H1 (cell line): ENCODE data around the gene LLGL2. TPM values are rescaled to one million over a fixed set of nuclear protein-coding genes. Genes with fewer than 3 reads are reported as not detected.

ENCODE experiments used
- CTCF ChIA-PET: fragments of 300-600 bp; sonication (Branson Sonifier 250); formaldehyde crosslinking; loops from one replicate; lab custom pipeline; 2021; ENCODE audit not compliant: partially characterized antibody; lab: Charles Lee
- POLR2A ChIA-PET: fragments of 300-600 bp; sonication (Branson Sonifier 250); formaldehyde crosslinking; loops from one replicate; lab custom pipeline; 2021; ENCODE audit warnings: inconsistent platforms; ENCODE audit not compliant: partially characterized antibody; lab: Charles Lee
- DNase-seq, 2 experiments: peaks; one replicate each; pipeline versions ENCODE4 v3.0.0 to v3.0.0-alpha.2; 2010 to 2022; ENCODE audit warnings: low spot score in 2 of 2, low read depth in 1 of 2, mixed read lengths in 1 of 2
- FAIRE-seq: peaks from 2 replicates; lab custom pipeline; 2011; peaks lifted over from hg19 to GRCh38; lab: Jason Lieb, UNC
- H2AFZ ChIP-seq: 2 replicates; pipeline ENCODE4 v1.8.1; 2012; ENCODE audit warnings: low read length, inconsistent platforms
- H2AK5ac ChIP-seq: 2 replicates; pipeline ENCODE4 v1.6.1; 2013; ENCODE audit warnings: low read depth, low read length
- H2BK120ac ChIP-seq: replicated peaks from 2 replicates; pipeline ENCODE3; 2013; ENCODE audit warnings: low read depth, low read length, inconsistent platforms
- H2BK12ac ChIP-seq: 2 replicates; pipeline ENCODE4 v1.6.1; 2013; ENCODE audit warnings: low read depth, low read length
- H2BK15ac ChIP-seq: 2 replicates; pipeline ENCODE4 v1.6.1; 2013; ENCODE audit warnings: low read length
- H2BK20ac ChIP-seq: 2 replicates; pipeline ENCODE4 v1.6.1; 2013; ENCODE audit warnings: low read length
- H2BK5ac ChIP-seq: 2 replicates; pipeline ENCODE4 v1.6.1; 2013; ENCODE audit warnings: low read depth, low read length
- H3K14ac ChIP-seq: 2 replicates; pipeline ENCODE4 v1.6.1; 2013; ENCODE audit warnings: inconsistent platforms; ENCODE audit not compliant: insufficient read length
- H3K18ac ChIP-seq: 2 replicates; pipeline ENCODE4 v1.6.1; 2013; ENCODE audit warnings: low read length; ENCODE audit errors: extremely low read depth
- H3K23ac ChIP-seq: 2 replicates; pipeline ENCODE4 v1.6.1; 2013; ENCODE audit warnings: inconsistent platforms; ENCODE audit not compliant: insufficient read length
- H3K23me2 ChIP-seq: 2 replicates; pipeline ENCODE4 v1.6.1; 2013; ENCODE audit warnings: low read depth, low read length
- H3K27ac ChIP-seq: 2 replicates; pipeline ENCODE4 v1.6.1; 2011; ENCODE audit warnings: low read depth, low read length, inconsistent platforms
- H3K27me3 ChIP-seq, 4 experiments: replicated peaks in 1 of 4; 1 replicate in 1 of 4; 2 replicates in 3 of 4; pipeline versions ENCODE4 v1.6.1 to v1.8.1; 2011 to 2013; ENCODE audit warnings: low read length in 3 of 4, mild to moderate bottlenecking in 3 of 4, inconsistent platforms in 2 of 4, mixed read lengths in 2 of 4, moderate library complexity in 1 of 4; ENCODE audit not compliant: control insufficient read depth in 3 of 4, insufficient read depth in 3 of 4; ENCODE audit errors: extremely low read depth in 1 of 4
- H3K36me3 ChIP-seq, 4 experiments: 2 replicates each; pipeline versions ENCODE4 v1.6.1 to v1.8.1; 2011 to 2013; ENCODE audit warnings: mild to moderate bottlenecking in 4 of 4, low read length in 3 of 4, moderate library complexity in 2 of 4, control low read depth in 1 of 4, inconsistent platforms in 1 of 4; ENCODE audit not compliant: insufficient read depth in 4 of 4, control insufficient read depth in 2 of 4
- H3K4ac ChIP-seq: replicated peaks from 2 replicates; pipeline ENCODE3; 2013; ENCODE audit warnings: low read length, low read depth, mixed read lengths, inconsistent platforms; ENCODE audit not compliant: insufficient read length
- H3K4me1 ChIP-seq, 4 experiments: replicated peaks in 1 of 4; 1 replicate in 1 of 4; 2 replicates in 3 of 4; pipeline versions ENCODE4 v1.6.1 to v1.8.1; 2011 to 2013; ENCODE audit warnings: low read length in 3 of 4, inconsistent platforms in 2 of 4, mixed read lengths in 1 of 4; ENCODE audit not compliant: insufficient read depth in 4 of 4, control insufficient read depth in 3 of 4
- H3K4me2 ChIP-seq, 2 experiments: 2 replicates each; pipeline versions ENCODE4 v1.6.1 to v1.8.1; 2011 to 2013; ENCODE audit warnings: low read depth in 2 of 2, low read length in 2 of 2, control low read depth in 1 of 2, inconsistent platforms in 1 of 2, mild to moderate bottlenecking in 1 of 2; ENCODE audit not compliant: insufficient read depth in 1 of 2
- H3K4me3 ChIP-seq, 4 experiments: fragments of 200-600, 300-600 bp in 1 of 4; sonication (generic), shearing (Covaris generic), sonication (Bioruptor Twin) in 1 of 4; 2 replicates each; pipeline versions ENCODE4 v1.5.1 to v1.8.1; 2011 to 2016; ENCODE audit warnings: low read length in 4 of 4, low read depth in 3 of 4, control low read depth in 2 of 4, inconsistent platforms in 2 of 4, mild to moderate bottlenecking in 2 of 4, mixed read lengths in 1 of 4, moderate library complexity in 1 of 4; ENCODE audit not compliant: insufficient read depth in 2 of 4; ENCODE audit errors: extremely low read depth in 1 of 4
- H3K56ac ChIP-seq: replicated peaks from 2 replicates; pipeline ENCODE3; 2013; ENCODE audit warnings: low read depth, mild to moderate bottlenecking, mixed read lengths, low read length, inconsistent platforms; ENCODE audit not compliant: insufficient read length
- H3K79me1 ChIP-seq: 2 replicates; pipeline ENCODE4 v1.6.1; 2013; ENCODE audit warnings: low read depth, low read length, control low read depth
- H3K79me2 ChIP-seq, 2 experiments: 2 replicates each; pipeline versions ENCODE4 v1.6.1 to v1.8.1; 2012 to 2013; ENCODE audit warnings: low read length in 2 of 2, mild to moderate bottlenecking in 2 of 2, inconsistent platforms in 1 of 2; ENCODE audit not compliant: insufficient read depth in 2 of 2, control insufficient read depth in 1 of 2
- H3K9ac ChIP-seq, 4 experiments: replicated peaks in 1 of 4; 1 replicate in 1 of 4; 2 replicates in 3 of 4; pipeline versions ENCODE4 v1.6.1 to v1.8.1; 2011 to 2013; ENCODE audit warnings: low read depth in 3 of 4, low read length in 3 of 4, control low read depth in 2 of 4, mild to moderate bottlenecking in 2 of 4, moderate library complexity in 2 of 4, inconsistent platforms in 1 of 4; ENCODE audit errors: extremely low read depth in 1 of 4
- H3K9me3 ChIP-seq, 2 experiments: 2 replicates each; pipeline versions ENCODE4 v1.6.1 to v1.8.1; 2012 to 2013; ENCODE audit warnings: mild to moderate bottlenecking in 2 of 2, moderate library complexity in 2 of 2, control low read depth in 1 of 2, inconsistent platforms in 1 of 2, low read depth in 1 of 2, low read length in 1 of 2, mixed read lengths in 1 of 2; ENCODE audit not compliant: insufficient read depth in 2 of 2
- H4K20me1 ChIP-seq, 2 experiments: replicated peaks in 1 of 2; 2 replicates each; pipeline versions ENCODE3 to v1.8.1; 2011 to 2013; ENCODE audit warnings: inconsistent platforms in 2 of 2, low read length in 2 of 2, mild to moderate bottlenecking in 1 of 2; ENCODE audit not compliant: insufficient read depth in 2 of 2, control insufficient read depth in 1 of 2
- H4K5ac ChIP-seq: 2 replicates; pipeline ENCODE4 v1.6.1; 2013; ENCODE audit warnings: low read length, low read depth, mixed read lengths, inconsistent platforms; ENCODE audit not compliant: insufficient read length
- H4K8ac ChIP-seq: 2 replicates; pipeline ENCODE4 v1.8.0; 2013; ENCODE audit warnings: mild to moderate bottlenecking, moderate library complexity, low read length, inconsistent platforms; ENCODE audit not compliant: insufficient read depth; ENCODE audit errors: extremely low read depth
- H4K91ac ChIP-seq: replicated peaks from 2 replicates; pipeline ENCODE3; 2013; ENCODE audit warnings: low read length, mixed read lengths, inconsistent platforms; ENCODE audit not compliant: insufficient read length
- CREB1 ChIP-seq: IDR thresholded peaks from 2 replicates; pipeline ENCODE4 v1.6.1; 2012; ENCODE audit warnings: inconsistent platforms
- CTCF ChIP-seq, 3 experiments: IDR thresholded peaks; 1 replicate in 2 of 3; 2 replicates in 1 of 3; pipeline versions ENCODE4 v1.5.1 to v1.6.1; 2011; ENCODE audit warnings: low read length in 3 of 3, mild to moderate bottlenecking in 3 of 3, inconsistent platforms in 2 of 3, low read depth in 1 of 3, moderate library complexity in 1 of 3; ENCODE audit not compliant: insufficient read depth in 1 of 3; ENCODE audit errors: control extremely low read depth in 1 of 3
- E2F6 ChIP-seq: IDR thresholded peaks from 2 replicates; pipeline ENCODE4 v1.6.1; 2012; ENCODE audit warnings: inconsistent platforms
- GABPA ChIP-seq: IDR thresholded peaks from 2 replicates; pipeline ENCODE4 v1.6.1; 2011; ENCODE audit warnings: mild to moderate bottlenecking, low read length, moderate library complexity, borderline replicate concordance; ENCODE audit not compliant: insufficient read depth
- RAD21 ChIP-seq, 2 experiments: IDR thresholded peaks in 1 of 2; conservative IDR thresholded peaks in 1 of 2; 2 replicates each; pipeline ENCODE4 v1.6.1; 2011; ENCODE audit warnings: low read depth in 2 of 2, low read length in 2 of 2, improper control_type of control experiment in 1 of 2, inconsistent platforms in 1 of 2, mild to moderate bottlenecking in 1 of 2, moderate library complexity in 1 of 2
- TBP ChIP-seq: IDR thresholded peaks from 2 replicates; pipeline ENCODE4 v1.6.1; 2011; ENCODE audit warnings: low read depth, low read length, improper control_type of control experiment
- WGBS, 2 experiments: shearing (Covaris generic) in 1 of 2; methylation state at CpG; one replicate each; pipeline versions ENCODE4 v1.1.6 to v1.1.7; 2013 to 2015; ENCODE audit warnings: low lambda C conversion rate in 2 of 2, mixed read lengths in 2 of 2, inconsistent platforms in 1 of 2, low coverage in 1 of 2, missing lambda C conversion rate in 1 of 2; ENCODE audit not compliant: insufficient replicate concordance in 2 of 2, insufficient coverage in 1 of 2, insufficient read length in 1 of 2; ENCODE audit errors: extremely low coverage in 1 of 2, missing lambda C conversion rate in 1 of 2; 5-methylcytosine and 5-hydroxymethylcytosine counted together
- polyA plus RNA-seq, 7 experiments: library from polyadenylated mRNA; depleted of rRNA in 3 of 7; stranded (reverse) in 5 of 7; unstranded in 2 of 7; fragments of >200 nt in 5 of 7; fragments of 200-250 nt in 2 of 7; gene quantifications; 1 replicate in 5 of 7; 2 replicates in 1 of 7; 4 replicates in 1 of 7; pipeline versions ENCODE4 v1.2.1 to v1.2.3, GENCODE V29; 2011 to 2013; ENCODE audit warnings: missing spikeins in 2 of 7, mixed read lengths in 2 of 7
- total RNA-seq: library from RNA; stranded (reverse); fragmentation: NEBNext Ultra II Directional; extraction: Animal tissue kit (Norgen Biotek cat#: 25700); gene quantifications from 2 replicates; pipeline ENCODE4 v1.2.1, GENCODE V29; 2021

Gene LLGL2
- total and polyA plus RNA-seq, 2 of the 8 experiments (the other 6 are each of a cell fraction or from before 2014, with no cell fraction given): 64.5 to 77.1 TPM

DNA sequence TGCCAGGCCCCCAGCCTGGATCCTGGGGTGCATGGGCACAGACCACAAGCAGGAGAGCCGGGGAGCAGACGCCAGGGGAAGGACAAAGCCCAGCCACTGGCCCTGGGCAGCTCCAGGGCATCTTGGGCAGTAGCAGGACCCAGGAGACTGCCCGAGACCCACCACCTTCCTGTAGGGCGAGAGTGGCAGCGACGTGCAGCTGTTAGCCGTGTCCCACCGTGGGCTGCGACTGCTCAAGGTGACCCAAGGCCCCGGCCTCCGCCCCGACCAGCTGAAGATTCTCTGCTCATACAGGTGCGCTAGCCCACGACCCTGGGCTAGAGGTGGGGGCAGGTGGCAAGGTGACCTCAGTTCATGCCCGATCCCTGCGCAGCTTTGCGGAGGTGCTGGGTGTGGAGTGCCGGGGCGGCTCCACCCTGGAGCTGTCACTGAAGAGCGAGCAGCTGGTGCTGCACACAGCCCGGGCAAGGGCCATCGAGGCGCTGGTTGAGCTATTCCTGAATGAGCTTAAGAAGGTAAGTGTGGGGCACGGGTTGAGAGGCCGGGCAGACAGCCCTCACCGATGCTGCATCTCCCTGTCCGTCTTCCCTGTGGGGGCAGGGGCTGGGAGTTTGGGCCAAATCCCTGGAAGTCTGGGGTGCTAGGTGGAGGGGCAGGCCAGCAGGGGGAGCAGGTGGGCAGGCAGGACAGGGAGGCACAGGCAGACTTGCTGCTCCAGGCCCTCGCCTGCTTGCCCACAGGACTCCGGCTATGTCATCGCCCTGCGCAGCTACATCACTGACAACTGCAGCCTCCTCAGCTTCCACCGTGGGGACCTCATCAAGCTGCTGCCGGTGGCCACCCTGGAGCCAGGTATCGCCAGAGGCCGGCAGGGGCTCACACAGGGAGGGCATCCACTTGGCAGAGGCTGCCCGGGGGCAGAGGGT, 94.3 kb downstream of the LLGL2 start:
- Histone ChIP-seq H3K27ac (no peak overlapping the region), H3K4me1 (peaks cover 0 to 4% (median 1%) of the 10 kb centered on the region in 4 experiments; a peak in 4 of 7 replicates), H3K79me2 (no peaks in the 10 kb centered on the region), H2AK5ac (no peak overlapping the region), H4K5ac (no peak overlapping the region), H3K9ac (no peak overlapping the region), H3K4ac (no peak overlapping the region), H3K36me3 (no peaks in the 10 kb centered on the region), H3K56ac (no peak overlapping the region), H3K27me3 (no peaks in the 10 kb centered on the region; a peak in 2 of 7 replicates), H2BK20ac (no peak overlapping the region), H2BK120ac (no peak overlapping the region), H3K4me2 (no peak overlapping the region), H4K91ac (peak overlapping the region; percentile 47), H4K8ac (peak overlapping the region; percentile 62; the same call in 1 of the 2 replicates), H3K14ac (no peak overlapping the region), H3K18ac (no peak overlapping the region), H4K20me1 (peaks cover 0 to 1% of the 10 kb centered on the region in 2 experiments), H2BK12ac (no peak overlapping the region), H2BK15ac (no peak overlapping the region), H3K23me2 (no peaks in the 10 kb centered on the region), H3K4me3 (no peak overlapping the region), H2BK5ac (no peak overlapping the region), H3K9me3 (no peaks in the 10 kb centered on the region), H2AFZ (no peak overlapping the region), H3K79me1 (no peaks in the 10 kb centered on the region), H3K23ac (no peak overlapping the region)
- DNase-seq (peak; percentile 70 to 96), FAIRE-seq (peak; percentile 66)
- ChIA-PET POLR2A (interaction anchor here (0.6 to 2.8 kb wide), 10 partner anchors 9 to 165 kb away, joined by 3 to 8 read pairs (median 4); partner anchors contain the start of genes SMIM5 and UNK), CTCF (interaction anchor here (0.6 to 59.2 kb wide), 20 partner anchors 1 to 193 kb away, joined by 3 to 2200 read pairs (median 3); partner anchors contain the start of genes RECQL5, SAP30BP and SMIM5)
- whole genome bisulfite sequencing, 2 experiments: 77% methylated on average over 34 of the region's 36 CpGs; no CpG with 5 or more reads in 1 of the 2 experiments
- TF ChIP-seq GABPA (peak; percentile 66; the same call in 1 of the 2 replicates), TBP (0 out of 2 replicates have a peak, but pooled peaks have one; percentile 21), RAD21 (IDR thresholded peaks at IDR 0.05 in 1 of 2, conservative IDR thresholded peaks at IDR 0.05 in 1 of 2; ENCODE audit: low read depth in 2 of 2, low read length in 2 of 2) (peak; percentile 53 to 61), CREB1 (peak; percentile 92), E2F6 (no peak), CTCF (IDR thresholded peaks at IDR 0.05; ENCODE audit: control extremely low read depth in 1 of 3, insufficient read depth in 1 of 3, low read depth in 1 of 3, low read length in 3 of 3) (peak; percentile 82 to 96 (median 94))
